ENCODE data around the gene GRIA1. TPM values are rescaled to one million over a fixed set of nuclear protein-coding genes. Genes with fewer than 3 reads are reported as not detected.
A peak's percentile ranks its signal among the peaks of the same experiment; 100 is the strongest.

The GRIA1 gene
- total and polyA plus RNA-seq, 2 of the 4 experiments (the other 2 are of a cell fraction): 0.48 to 1.3 TPM

- Histone ChIP-seq H3K9me1 (ENCODE audit: insufficient read depth, low read length) (no peaks in the 10 kb centered on the region), H3K4me2 (ENCODE audit: low read depth, low read length) (peak overlapping the region; percentile 61; the same call in 1 of the 2 replicates), H2AFZ (replicated peaks; ENCODE audit: low read length, poor library complexity) (no peak overlapping the region), H3K27ac (ENCODE audit: insufficient read depth, low read length) (no peak overlapping the region), H4K8ac (ENCODE audit: low read depth in 2 of 2, low read length in 2 of 2) (no peak overlapping the region), H4K5ac (ENCODE audit: low read depth, low read length) (no peak overlapping the region), H2AK5ac (ENCODE audit: low read depth, low read length) (no peak overlapping the region), H3K36me3 (ENCODE audit: control insufficient read depth, insufficient read depth, low read length) (no peaks in the 10 kb centered on the region), H2BK5ac (ENCODE audit: low read depth, low read length, poor library complexity, severe bottlenecking) (peak overlapping the region; percentile 33), H2BK120ac (ENCODE audit: low read depth, low read length) (peak overlapping the region; percentile 59; the same call in 1 of the 2 replicates), H3K56ac (ENCODE audit: extremely low read depth, insufficient read depth, low read length) (no peak overlapping the region), H2BK15ac (ENCODE audit: low read depth, low read length) (no peak overlapping the region), H2BK20ac (ENCODE audit: low read depth, low read length) (0 out of 2 replicates have a peak overlapping the region, but pooled peaks have one; percentile 28), H2AK9ac (replicated peaks; ENCODE audit: low read depth, low read length, poor library complexity) (no peak overlapping the region), H4K91ac (ENCODE audit: insufficient read depth, low read depth, low read length) (no peak overlapping the region), H3K4me3 (ENCODE audit: insufficient read depth, low read depth, low read length) (no peak overlapping the region), H3K18ac (ENCODE audit: low read depth, low read length) (peak overlapping the region; percentile 18; the same call in 1 of the 2 replicates), H4K20me1 (ENCODE audit: insufficient read depth, low read length) (no peaks in the 10 kb centered on the region), H3K4me1 (ENCODE audit: control insufficient read depth, insufficient read depth, low read length) (no peaks in the 10 kb centered on the region), H3K23ac (ENCODE audit: low read depth, low read length) (no peak overlapping the region), H3K9me3 (ENCODE audit: control insufficient read depth, insufficient read depth, low read length) (no peaks in the 10 kb centered on the region), H3K79me1 (ENCODE audit: low read depth in 1 of 2, low read length in 2 of 2) (no peaks in the 10 kb centered on the region), H3K9ac (ENCODE audit: low read depth, low read length) (no peak overlapping the region), H3K27me3 (ENCODE audit: control insufficient read depth, insufficient read depth, low read length) (no peaks in the 10 kb centered on the region), H3K4ac (ENCODE audit: low read depth, low read length) (no peak overlapping the region), H3K14ac (replicated peaks; ENCODE audit: low read depth, low read length) (no peak overlapping the region)
- CTCF ChIA-PET: no interaction called here
- intact Hi-C loops (cut with micrococcal nuclease) (no loop called here), dilution Hi-C loops (cut with HindIII; ENCODE audit: low sequenced_read_pairs, unreplicated experiment) (no loop called here), in situ Hi-C loops (cut with MboI; ENCODE audit: low sequenced_read_pairs) (no loop called here)
- TF ChIP-seq CEBPB (IDR thresholded peaks at IDR 0.05; ENCODE audit: low read depth, low read length): peak; percentile 36; the same call in 1 of the 2 replicates
- peak; percentile 38; the same call in 1 of the 2 replicates for TF ChIP-seq MAFK (IDR thresholded peaks at IDR 0.05; ENCODE audit: low read depth, low read length)
- no peak for TF ChIP-seq RAD21 (IDR thresholded peaks at IDR 0.05; ENCODE audit: low read length)
- TF ChIP-seq RFX5 (IDR thresholded peaks at IDR 0.05; ENCODE audit: low read depth, low read length): no peak
- peak; percentile 36; the same call in 1 of the 2 replicates for TF ChIP-seq FOS (IDR thresholded peaks at IDR 0.05; ENCODE audit: low read depth, low read length)
- BruUV-seq (replicated peaks): no TSS peak
- peak; percentile 68 for DNase-seq
- ATAC-seq (ENCODE audit: low read depth): peak; percentile 90
- POLR2A ChIA-PET (ENCODE audit: unreplicated experiment): no interaction called here
- no CpG with 5 or more reads among the region's 2 CpGs for WGBS, 2 experiments (ENCODE audit: extremely low coverage in 2 of 2, insufficient read length in 1 of 2)
These were observed 26.7 kb upstream of the GRIA1 start for GRCh38 chr5:153463806-153464205.
